ENCODE data around the gene SBK3. TPM values are rescaled to one million over a fixed set of nuclear protein-coding genes. Genes with fewer than 3 reads are reported as not detected.
A peak's percentile ranks its signal among the peaks of the same experiment; 100 is the strongest.

SBK3 gene
- total RNA-seq, 1 donor = under 0.01 TPM

DNA sequence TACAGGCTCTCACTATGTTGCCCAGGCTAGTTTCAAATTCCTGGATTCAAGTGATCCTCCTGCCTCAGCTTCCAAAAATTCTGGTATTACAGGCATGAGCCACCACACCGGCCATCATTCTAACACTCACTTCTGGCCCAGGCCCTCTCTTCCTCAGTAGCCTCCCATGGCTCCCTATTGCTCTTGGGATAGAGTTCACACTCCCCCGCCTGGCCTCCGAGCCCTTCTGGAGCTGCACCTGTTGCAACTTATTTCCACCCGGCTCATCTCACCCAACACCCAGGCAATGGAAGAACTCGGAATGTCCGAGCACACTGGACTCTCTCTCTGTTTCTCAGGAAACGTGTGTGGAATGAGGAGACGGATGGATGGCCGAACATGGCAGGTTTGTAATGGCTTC, 9.0 kb upstream of the SBK3 start:
- no peak overlapping the region for H3K4me3 ChIP-seq (ENCODE audit: low read depth, low read length)
- TF ChIP-seq, protein P1, sequence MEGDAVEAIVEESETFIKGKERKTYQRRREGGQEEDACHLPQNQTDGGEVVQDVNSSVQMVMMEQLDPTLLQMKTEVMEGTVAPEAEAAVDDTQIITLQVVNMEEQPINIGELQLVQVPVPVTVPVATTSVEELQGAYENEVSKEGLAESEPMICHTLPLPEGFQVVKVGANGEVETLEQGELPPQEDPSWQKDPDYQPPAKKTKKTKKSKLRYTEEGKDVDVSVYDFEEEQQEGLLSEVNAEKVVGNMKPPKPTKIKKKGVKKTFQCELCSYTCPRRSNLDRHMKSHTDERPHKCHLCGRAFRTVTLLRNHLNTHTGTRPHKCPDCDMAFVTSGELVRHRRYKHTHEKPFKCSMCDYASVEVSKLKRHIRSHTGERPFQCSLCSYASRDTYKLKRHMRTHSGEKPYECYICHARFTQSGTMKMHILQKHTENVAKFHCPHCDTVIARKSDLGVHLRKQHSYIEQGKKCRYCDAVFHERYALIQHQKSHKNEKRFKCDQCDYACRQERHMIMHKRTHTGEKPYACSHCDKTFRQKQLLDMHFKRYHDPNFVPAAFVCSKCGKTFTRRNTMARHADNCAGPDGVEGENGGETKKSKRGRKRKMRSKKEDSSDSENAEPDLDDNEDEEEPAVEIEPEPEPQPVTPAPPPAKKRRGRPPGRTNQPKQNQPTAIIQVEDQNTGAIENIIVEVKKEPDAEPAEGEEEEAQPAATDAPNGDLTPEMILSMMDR (IDR thresholded peaks at IDR 0.05; ENCODE audit: insufficient read depth, low read depth, low read length) = no peak

GRCh38 chr19:55553217-55554182, 8.2 kb upstream of the SBK3 start:
- TF ChIP-seq, protein P1 (IDR thresholded peaks at IDR 0.05; ENCODE audit: insufficient read depth, low read depth, low read length) = no peak
- DNase-seq (ENCODE audit: low read depth) = no peak
- H3K4me3 ChIP-seq (ENCODE audit: low read depth, low read length) = no peak overlapping the region

More for the DNA sequence above, 9.0 kb upstream of the SBK3 start:
- no peak for DNase-seq (ENCODE audit: low read depth)

- TF ChIP-seq, protein P1 (IDR thresholded peaks at IDR 0.05; ENCODE audit: insufficient read depth, low read depth, low read length) = no peak
- peak; percentile 83 for DNase-seq (ENCODE audit: low read depth)
- no peak overlapping the region for H3K4me3 ChIP-seq (ENCODE audit: low read depth, low read length)
Measured at GRCh38 chr19:55552620-55553019, 7.3 kb upstream of the SBK3 start.

DNA sequence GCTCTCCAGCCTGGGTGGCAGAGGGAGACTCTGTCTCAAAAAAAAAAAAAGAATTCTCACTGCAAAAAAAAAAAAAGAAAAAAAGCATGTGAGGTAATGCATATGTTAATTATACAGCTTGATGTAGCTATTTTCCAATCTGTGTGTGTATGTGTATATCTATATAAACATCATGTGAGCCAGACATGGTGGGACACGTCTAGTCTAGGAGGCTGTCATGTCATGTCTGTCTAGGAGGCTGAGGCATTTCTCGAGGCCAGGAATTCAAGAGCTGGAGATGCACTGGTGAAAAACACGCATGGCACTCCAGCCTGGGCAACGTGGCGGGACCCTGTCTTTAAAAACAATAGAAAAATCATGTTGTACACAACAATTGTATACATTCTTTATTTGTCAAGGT, 6.9 kb upstream of the SBK3 start:
- no peak overlapping the region for H3K4me3 ChIP-seq (ENCODE audit: low read depth, low read length)
- DNase-seq (ENCODE audit: low read depth) = no peak
- TF ChIP-seq, protein P1 (IDR thresholded peaks at IDR 0.05; ENCODE audit: insufficient read depth, low read depth, low read length) = no peak

GRCh38 chr19:55550321-55550650, 4.9 kb upstream of the SBK3 start:
- no peak overlapping the region for H3K4me3 ChIP-seq (ENCODE audit: low read depth, low read length)
- DNase-seq (ENCODE audit: low read depth) = no peak
- TF ChIP-seq, protein P1 (IDR thresholded peaks at IDR 0.05; ENCODE audit: insufficient read depth, low read depth, low read length) = no peak

DNA sequence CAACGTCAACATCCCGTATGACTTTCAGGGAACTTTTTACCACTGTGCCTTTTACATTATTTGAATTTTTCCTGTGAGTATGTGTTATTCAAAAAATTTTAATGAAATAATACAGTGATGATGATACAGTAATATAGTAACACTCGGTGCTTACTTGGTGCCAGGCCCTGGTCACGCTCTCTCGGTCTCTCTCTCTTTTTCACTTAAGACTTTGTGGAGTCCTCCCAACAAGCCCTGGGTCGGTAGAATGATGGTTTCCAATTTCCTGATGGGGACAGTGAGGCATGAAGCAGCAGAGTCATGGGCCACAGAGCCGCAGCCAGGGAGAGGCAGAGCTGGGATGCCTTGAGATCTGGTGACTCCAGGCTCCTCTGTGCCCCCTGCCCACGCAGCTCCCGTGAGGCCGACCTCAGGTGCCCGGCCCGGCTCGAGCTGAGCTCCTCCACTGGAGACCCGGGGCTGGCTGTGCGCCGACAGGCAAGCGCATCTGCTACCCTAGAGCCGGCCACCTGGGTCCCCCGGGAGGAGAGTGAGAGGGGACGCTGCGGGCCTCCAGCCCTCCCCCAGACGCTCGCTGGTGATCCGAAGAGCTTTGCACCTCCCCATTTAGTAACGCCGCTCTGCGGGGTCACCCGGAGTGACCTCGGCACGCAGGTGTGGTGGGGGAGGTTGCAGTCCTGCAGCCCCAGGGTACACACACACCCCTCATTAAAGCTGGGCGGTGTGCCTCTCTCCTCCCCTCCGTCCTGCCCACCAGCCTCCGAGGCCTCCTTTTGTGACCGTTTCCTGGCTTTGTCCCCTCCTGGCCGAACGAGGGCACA, 4.4 kb upstream of the SBK3 start:
- H3K4me3 ChIP-seq (ENCODE audit: low read depth, low read length) = no peak overlapping the region
- DNase-seq (ENCODE audit: low read depth) = peak; percentile 71
- TF ChIP-seq, protein P1 (IDR thresholded peaks at IDR 0.05; ENCODE audit: insufficient read depth, low read depth, low read length) = no peak

Data from fibroblast of villous mesenchyme (primary cell).